Ectodermal cell (in vitro differentiated cells): ENCODE results near the gene OXSM.

ENCODE experiments used
- H3K27ac ChIP-seq: 2 replicates; pipeline ENCODE4 v1.7.0; 2013; ENCODE audit warnings: mild to moderate bottlenecking, low read depth, low read length; ENCODE audit not compliant: insufficient read depth, poor library complexity, severe bottlenecking
- H3K27me3 ChIP-seq: 2 replicates; pipeline ENCODE4 v1.7.0; 2013; ENCODE audit warnings: mild to moderate bottlenecking, low read length; ENCODE audit not compliant: insufficient read depth, control insufficient read depth, poor library complexity, severe bottlenecking
- H3K36me3 ChIP-seq: one replicate; pipeline ENCODE4 v1.7.0; 2013; ENCODE audit warnings: low read length; ENCODE audit not compliant: control insufficient read depth, insufficient read depth
- H3K4me1 ChIP-seq: one replicate; pipeline ENCODE4 v1.7.0; 2013; ENCODE audit warnings: low read length; ENCODE audit not compliant: control insufficient read depth, insufficient read depth
- H3K4me3 ChIP-seq: 2 replicates; pipeline ENCODE4 v1.7.0; 2013; ENCODE audit warnings: low read depth, low read length, control low read depth; ENCODE audit not compliant: insufficient read depth
- H3K9me3 ChIP-seq: 2 replicates; pipeline ENCODE4 v1.7.0; 2013; ENCODE audit warnings: mild to moderate bottlenecking, low read length, moderate library complexity; ENCODE audit not compliant: control insufficient read depth
- WGBS, 2 experiments: methylation state at CpG; one replicate each; pipeline ENCODE4 v1.1.7; 2013; ENCODE audit warnings: missing lambda C conversion rate in 2 of 2; 5-methylcytosine and 5-hydroxymethylcytosine counted together

Gene OXSM

GRCh38 chr3:25823314-25823713 lies 33.4 kb downstream of the OXSM start:
- Histone ChIP-seq H3K9me3 (no peaks in the 10 kb centered on the region), H3K4me1 (no peaks in the 10 kb centered on the region), H3K27me3 (no peaks in the 10 kb centered on the region), H3K36me3 (no peaks in the 10 kb centered on the region), H3K27ac (no peak overlapping the region), H3K4me3 (no peak overlapping the region)
- 96 to 98% methylated on average over 3 of the region's 3 CpGs for WGBS, 2 experiments

- WGBS, 2 experiments, result 92 to 93% methylated on average over 2 of the region's 2 CpGs
- H3K9me3 ChIP-seq, result no peaks in the 10 kb centered on the region
- H3K4me3 ChIP-seq, result no peak overlapping the region
- H3K27me3 ChIP-seq, result no peaks in the 10 kb centered on the region
- no peak overlapping the region for H3K27ac ChIP-seq
- no peaks in the 10 kb centered on the region for H3K36me3 ChIP-seq
- H3K4me1 ChIP-seq, result peaks cover 4% of the 10 kb centered on the region
Measured at GRCh38 chr3:25826510-25826909, 36.6 kb downstream of the OXSM start.

GRCh38 chr3:25830373-25831280 lies 40.7 kb downstream of the OXSM start:
- no peaks in the 10 kb centered on the region for H3K9me3 ChIP-seq
- no peak overlapping the region for H3K4me3 ChIP-seq
- no peak overlapping the region for H3K27ac ChIP-seq
- H3K36me3 ChIP-seq, result no peaks in the 10 kb centered on the region
- peaks cover 4% of the 10 kb centered on the region for H3K4me1 ChIP-seq
- H3K27me3 ChIP-seq, result no peaks in the 10 kb centered on the region
- 80 to 82% methylated on average over 6 of the region's 6 CpGs for WGBS, 2 experiments

GRCh38 chr3:25831578-25831977 lies 41.7 kb downstream of the OXSM start:
- no peak overlapping the region for H3K27ac ChIP-seq
- 56 to 58% methylated on average over 3 of the region's 3 CpGs for WGBS, 2 experiments
- H3K4me3 ChIP-seq, result no peak overlapping the region

GRCh38 chr3:25834346-25834745 lies 44.5 kb downstream of the OXSM start:
- H3K36me3 ChIP-seq, result no peaks in the 10 kb centered on the region

More at GRCh38 chr3:25831578-25831977, 41.7 kb downstream of the OXSM start:
- Histone ChIP-seq H3K27me3 (no peaks in the 10 kb centered on the region), H3K4me1 (peaks cover 4% of the 10 kb centered on the region), H3K36me3 (no peaks in the 10 kb centered on the region), H3K9me3 (no peaks in the 10 kb centered on the region)

GRCh38 chr3:25836579-25836978 lies 46.7 kb downstream of the OXSM start:
- Histone ChIP-seq H3K4me1 (no peaks in the 10 kb centered on the region), H3K36me3 (no peaks in the 10 kb centered on the region), H3K27me3 (no peaks in the 10 kb centered on the region), H3K4me3 (no peak overlapping the region), H3K9me3 (no peaks in the 10 kb centered on the region), H3K27ac (no peak overlapping the region)
- 90 to 95% methylated on average over 2 of the region's 2 CpGs for WGBS, 2 experiments

More at GRCh38 chr3:25834346-25834745, 44.5 kb downstream of the OXSM start:
- H3K27me3 ChIP-seq, result no peaks in the 10 kb centered on the region
- H3K27ac ChIP-seq, result no peak overlapping the region
- no peaks in the 10 kb centered on the region for H3K9me3 ChIP-seq
- H3K4me3 ChIP-seq, result no peak overlapping the region
- peaks cover 4% of the 10 kb centered on the region for H3K4me1 ChIP-seq

GRCh38 chr3:25837038-25837437 lies 47.1 kb downstream of the OXSM start:
- 0% methylated on average over 1 of the region's 1 CpG for WGBS, 2 experiments
- no peaks in the 10 kb centered on the region for H3K36me3 ChIP-seq
- H3K9me3 ChIP-seq, result no peaks in the 10 kb centered on the region
- no peak overlapping the region for H3K27ac ChIP-seq
- no peak overlapping the region for H3K4me3 ChIP-seq
- H3K4me1 ChIP-seq, result no peaks in the 10 kb centered on the region
- no peaks in the 10 kb centered on the region for H3K27me3 ChIP-seq

- H3K27me3 ChIP-seq, result no peaks in the 10 kb centered on the region
- H3K4me3 ChIP-seq, result no peak overlapping the region
- no peaks in the 10 kb centered on the region for H3K9me3 ChIP-seq
- no peak overlapping the region for H3K27ac ChIP-seq
- WGBS, 2 experiments, result 95 to 100% methylated on average over 2 to 3 of the region's 3 CpGs
- H3K36me3 ChIP-seq, result no peaks in the 10 kb centered on the region
- H3K4me1 ChIP-seq, result no peaks in the 10 kb centered on the region
Measured at GRCh38 chr3:25840099-25840498, 50.2 kb downstream of the OXSM start.

- H3K4me1 ChIP-seq, result no peaks in the 10 kb centered on the region
- 92 to 100% methylated on average over 1 to 2 of the region's 3 CpGs for WGBS, 2 experiments
- no peak overlapping the region for H3K27ac ChIP-seq
- no peaks in the 10 kb centered on the region for H3K36me3 ChIP-seq
- H3K9me3 ChIP-seq, result no peaks in the 10 kb centered on the region
- no peak overlapping the region for H3K4me3 ChIP-seq
- H3K27me3 ChIP-seq, result no peaks in the 10 kb centered on the region
Measured at GRCh38 chr3:25843332-25843731, 53.4 kb downstream of the OXSM start.
